DOHH2 (cell line): ENCODE data around the gene SVIL.
"Not testable (repeated sequence)": the region's sequence is repeated elsewhere in the genome, so short reads cannot be mapped to it uniquely, and the experiment has no call there.

Experiments used
- H3F3A ChIP-seq: fragments of 200-600 bp; sonication (generic), shearing (Covaris generic); 2 replicates; pipeline ENCODE4 v1.6.0; 2016; ENCODE audit warnings: antibody characterized with exemption, mild to moderate bottlenecking; ENCODE audit not compliant: control insufficient read depth, insufficient read depth
- H3K27ac ChIP-seq: fragments of 200-600 bp; sonication (generic); 2 replicates; pipeline ENCODE4 v1.5.1; 2014; ENCODE audit warnings: low read depth, mild to moderate bottlenecking, low read length, moderate library complexity
- H3K27me3 ChIP-seq: fragments of 200-600 bp; sonication (generic); 2 replicates; pipeline ENCODE4 v1.6.1; 2014; ENCODE audit warnings: mild to moderate bottlenecking, low read length, mixed read lengths; ENCODE audit not compliant: control insufficient read depth
- H3K36me3 ChIP-seq: fragments of 200-600 bp; sonication (generic); 2 replicates; pipeline ENCODE4 v1.6.1; 2014; ENCODE audit warnings: mild to moderate bottlenecking, low read length, moderate library complexity, mixed read lengths; ENCODE audit not compliant: control insufficient read depth
- H3K4me1 ChIP-seq: fragments of 200-600 bp; sonication (generic); 2 replicates; pipeline ENCODE4 v1.6.1; 2014; ENCODE audit warnings: mild to moderate bottlenecking, low read length, mixed read lengths; ENCODE audit not compliant: control insufficient read depth
- H3K4me2 ChIP-seq: fragments of 200-600 bp; sonication (generic); 2 replicates; pipeline ENCODE4 v1.6.0; 2014; ENCODE audit warnings: mild to moderate bottlenecking, low read length, moderate library complexity
- H3K4me3 ChIP-seq: fragments of 200-600 bp; sonication (generic); 2 replicates; pipeline ENCODE4 v1.5.1; 2014; ENCODE audit warnings: mild to moderate bottlenecking, low read length, mixed read lengths
- H3K79me2 ChIP-seq: fragments of 200-600 bp; sonication (generic); 2 replicates; pipeline ENCODE4 v1.6.1; 2014; ENCODE audit warnings: mild to moderate bottlenecking, low read length, mixed read lengths; ENCODE audit not compliant: control insufficient read depth
- H3K9me2 ChIP-seq: fragments of 200-600 bp; sonication (generic); replicated peaks from 2 replicates; pipeline ENCODE4 v1.6.1; 2014; ENCODE audit warnings: mild to moderate bottlenecking, low read length, mixed read lengths; ENCODE audit not compliant: control insufficient read depth
- H3K9me3 ChIP-seq: fragments of 200-600 bp; sonication (generic); 2 replicates; pipeline ENCODE4 v1.6.1; 2014; ENCODE audit warnings: antibody characterized with exemption, low read length, mixed read lengths; ENCODE audit not compliant: control insufficient read depth, insufficient read depth
- H4K20me1 ChIP-seq: fragments of 200-600 bp; sonication (generic); 2 replicates; pipeline ENCODE4 v1.6.0; 2014; ENCODE audit warnings: low read depth, mild to moderate bottlenecking, antibody characterized with exemption, low read length, moderate library complexity; ENCODE audit not compliant: control insufficient read depth, insufficient read depth
- EZH2phosphoT487 ChIP-seq: fragments of 200-600 bp; sonication (generic); IDR thresholded peaks from 2 replicates; pipeline ENCODE4 v1.6.1; 2017; ENCODE audit warnings: borderline replicate concordance, mild to moderate bottlenecking, antibody characterized with exemption, low read length, moderate library complexity, mixed read lengths
- TF ChIP-seq, protein P1 (sequence below): fragments of 200-600 bp; sonication (generic); IDR thresholded peaks from one replicate; pipeline ENCODE4 v1.5.1; 2014; ENCODE audit warnings: antibody characterized with exemption, mild to moderate bottlenecking, low read depth, low read length; ENCODE audit not compliant: poor library complexity, severe bottlenecking

The SVIL gene

GRCh38 chr10:29461042-29461441 lies 173.7 kb downstream of the SVIL start:
- no peak overlapping the region for H3K4me2 ChIP-seq
- TF ChIP-seq, protein P1, sequence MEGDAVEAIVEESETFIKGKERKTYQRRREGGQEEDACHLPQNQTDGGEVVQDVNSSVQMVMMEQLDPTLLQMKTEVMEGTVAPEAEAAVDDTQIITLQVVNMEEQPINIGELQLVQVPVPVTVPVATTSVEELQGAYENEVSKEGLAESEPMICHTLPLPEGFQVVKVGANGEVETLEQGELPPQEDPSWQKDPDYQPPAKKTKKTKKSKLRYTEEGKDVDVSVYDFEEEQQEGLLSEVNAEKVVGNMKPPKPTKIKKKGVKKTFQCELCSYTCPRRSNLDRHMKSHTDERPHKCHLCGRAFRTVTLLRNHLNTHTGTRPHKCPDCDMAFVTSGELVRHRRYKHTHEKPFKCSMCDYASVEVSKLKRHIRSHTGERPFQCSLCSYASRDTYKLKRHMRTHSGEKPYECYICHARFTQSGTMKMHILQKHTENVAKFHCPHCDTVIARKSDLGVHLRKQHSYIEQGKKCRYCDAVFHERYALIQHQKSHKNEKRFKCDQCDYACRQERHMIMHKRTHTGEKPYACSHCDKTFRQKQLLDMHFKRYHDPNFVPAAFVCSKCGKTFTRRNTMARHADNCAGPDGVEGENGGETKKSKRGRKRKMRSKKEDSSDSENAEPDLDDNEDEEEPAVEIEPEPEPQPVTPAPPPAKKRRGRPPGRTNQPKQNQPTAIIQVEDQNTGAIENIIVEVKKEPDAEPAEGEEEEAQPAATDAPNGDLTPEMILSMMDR = no peak
- no peak for TF ChIP-seq EZH2phosphoT487
- H3K4me1 ChIP-seq = no peaks in the 10 kb centered on the region
- H3K4me3 ChIP-seq = no peak overlapping the region
- no peaks in the 10 kb centered on the region for H3K27me3 ChIP-seq
- no peaks in the 10 kb centered on the region for H3F3A ChIP-seq
- H3K9me2 ChIP-seq = no peaks in the 10 kb centered on the region
- H3K27ac ChIP-seq = no peak overlapping the region
- H3K36me3 ChIP-seq = no peaks in the 10 kb centered on the region
- H3K79me2 ChIP-seq = no peaks in the 10 kb centered on the region
- no peaks in the 10 kb centered on the region for H3K9me3 ChIP-seq
- H4K20me1 ChIP-seq = no peaks in the 10 kb centered on the region

DNA sequence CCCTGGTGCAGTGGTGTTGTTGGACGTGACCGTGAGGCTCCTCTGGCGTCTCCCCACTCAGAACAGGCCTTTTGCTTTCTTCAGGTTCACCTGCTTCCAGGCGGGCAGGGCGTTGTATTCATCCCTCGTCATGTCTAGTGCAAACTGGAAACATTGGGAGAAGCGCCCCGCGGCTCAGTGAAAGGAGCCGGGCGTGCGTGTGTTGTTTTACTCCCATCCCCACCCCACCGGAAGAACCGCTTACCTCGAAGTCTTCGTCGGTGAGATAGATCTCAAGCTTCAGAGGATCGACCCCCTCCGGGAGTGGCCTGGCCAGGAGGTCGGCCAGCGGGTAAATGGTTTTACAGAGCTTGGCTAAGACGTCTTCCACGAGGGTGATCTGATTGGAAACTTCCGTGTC lies 176.6 kb downstream of the SVIL start:
- not testable (repeated sequence) for H3K9me2 ChIP-seq, H3K9me3 ChIP-seq, H3K4me3 ChIP-seq, H3K79me2 ChIP-seq, H3K4me2 ChIP-seq, H3K27ac ChIP-seq, H3K36me3 ChIP-seq, H3K27me3 ChIP-seq, H3K4me1 ChIP-seq, H3F3A ChIP-seq, H4K20me1 ChIP-seq

- Histone ChIP-seq H3K36me3 (no peaks in the 10 kb centered on the region), H3K4me1 (no peaks in the 10 kb centered on the region), H3K27me3 (no peaks in the 10 kb centered on the region), H3K9me3 (no peaks in the 10 kb centered on the region), H3K4me3 (no peak overlapping the region), H3K79me2 (no peaks in the 10 kb centered on the region), H3K27ac (no peak overlapping the region), H4K20me1 (no peaks in the 10 kb centered on the region), H3F3A (no peaks in the 10 kb centered on the region), H3K9me2 (no peaks in the 10 kb centered on the region), H3K4me2 (no peak overlapping the region)
- TF ChIP-seq, protein P1 = no peak
- no peak for TF ChIP-seq EZH2phosphoT487
Measured at GRCh38 chr10:29455095-29455494, 179.7 kb downstream of the SVIL start.

GRCh38 chr10:29454250-29454649 lies 180.5 kb downstream of the SVIL start:
- TF ChIP-seq, protein P1 = no peak
- no peak for TF ChIP-seq EZH2phosphoT487
- no peaks in the 10 kb centered on the region for H3K27me3 ChIP-seq
- no peaks in the 10 kb centered on the region for H3K4me1 ChIP-seq
- no peaks in the 10 kb centered on the region for H3K36me3 ChIP-seq
- no peaks in the 10 kb centered on the region for H3K79me2 ChIP-seq
- no peaks in the 10 kb centered on the region for H3K9me3 ChIP-seq
- no peak overlapping the region for H3K27ac ChIP-seq
- H3K4me2 ChIP-seq = no peak overlapping the region
- H3F3A ChIP-seq = no peaks in the 10 kb centered on the region
- H3K9me2 ChIP-seq = no peaks in the 10 kb centered on the region
- H3K4me3 ChIP-seq = no peak overlapping the region
- H4K20me1 ChIP-seq = no peaks in the 10 kb centered on the region
